DOHH2 (cell line): ENCODE measurements around the gene ADTRP.

Experiments
- CTCF ChIP-seq: fragments of 200-600 bp; sonication (generic); IDR thresholded peaks from one replicate; pipeline ENCODE4 v1.5.1; 2014; ENCODE audit warnings: antibody characterized with exemption, mild to moderate bottlenecking, low read depth, low read length; ENCODE audit not compliant: poor library complexity, severe bottlenecking
- EZH2phosphoT487 ChIP-seq: fragments of 200-600 bp; sonication (generic); IDR thresholded peaks from 2 replicates; pipeline ENCODE4 v1.6.1; 2017; ENCODE audit warnings: borderline replicate concordance, mild to moderate bottlenecking, antibody characterized with exemption, low read length, moderate library complexity, mixed read lengths

- TF ChIP-seq CTCF (no peak), EZH2phosphoT487 (no peak)
Measured at GRCh38 chr6:11718463-11718862, 60.1 kb downstream of the ADTRP start.
